ENCODE data around the gene LPCAT1.

The LPCAT1 gene

DNA sequence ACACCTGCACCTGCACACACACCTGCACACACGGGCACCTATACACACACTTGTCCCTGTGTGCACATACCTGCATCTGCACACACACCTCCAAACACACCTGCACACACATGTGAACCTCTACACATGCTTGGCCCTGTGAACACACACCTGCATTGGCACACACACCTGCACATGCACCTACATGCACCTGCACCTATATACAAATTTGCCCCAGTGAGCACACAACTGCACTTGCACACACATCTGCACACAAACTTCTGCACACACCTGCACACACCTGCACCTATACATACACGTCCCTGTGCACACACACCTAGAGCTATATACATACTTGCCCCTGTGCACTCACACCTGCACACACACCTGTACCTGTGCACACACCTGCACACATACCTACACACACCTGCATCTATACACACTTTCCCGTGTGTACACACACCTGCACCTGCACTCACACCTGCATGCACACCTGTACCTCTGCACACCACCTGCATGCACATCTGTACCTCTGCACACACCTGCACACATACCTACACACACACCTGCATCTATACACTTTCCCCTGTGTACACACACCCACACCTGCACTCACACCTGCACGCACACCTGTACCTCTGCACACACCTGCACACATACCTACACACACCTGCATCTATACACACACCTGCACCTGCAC, 21.5 kb upstream of the LPCAT1 start:
- H3F3A ChIP-seq (ENCODE audit: low read depth), result no peaks in the 10 kb centered on the region
- H3K9ac ChIP-seq (ENCODE audit: low read depth, low read length, poor library complexity, severe bottlenecking), result no peak overlapping the region
- no peak overlapping the region for H3K4me3 ChIP-seq (ENCODE audit: low read length, poor library complexity, severe bottlenecking)
- no peaks in the 10 kb centered on the region for H3K79me2 ChIP-seq (ENCODE audit: insufficient read depth, low read length)
- no peaks in the 10 kb centered on the region for H3K9me2 ChIP-seq (replicated peaks; ENCODE audit: low read depth, low read length)
- H3K9me3 ChIP-seq (ENCODE audit: insufficient read depth, low read depth, low read length), result no peaks in the 10 kb centered on the region
- no peak overlapping the region for H3K4me2 ChIP-seq (ENCODE audit: low read depth, low read length, poor library complexity, severe bottlenecking)
- peaks cover 8% of the 10 kb centered on the region for H3K4me1 ChIP-seq (ENCODE audit: insufficient read depth, low read length, poor library complexity, severe bottlenecking)
- no peak for TF ChIP-seq EZH2phosphoT487 (IDR thresholded peaks at IDR 0.05; ENCODE audit: borderline replicate concordance)
- TF ChIP-seq, protein P1, sequence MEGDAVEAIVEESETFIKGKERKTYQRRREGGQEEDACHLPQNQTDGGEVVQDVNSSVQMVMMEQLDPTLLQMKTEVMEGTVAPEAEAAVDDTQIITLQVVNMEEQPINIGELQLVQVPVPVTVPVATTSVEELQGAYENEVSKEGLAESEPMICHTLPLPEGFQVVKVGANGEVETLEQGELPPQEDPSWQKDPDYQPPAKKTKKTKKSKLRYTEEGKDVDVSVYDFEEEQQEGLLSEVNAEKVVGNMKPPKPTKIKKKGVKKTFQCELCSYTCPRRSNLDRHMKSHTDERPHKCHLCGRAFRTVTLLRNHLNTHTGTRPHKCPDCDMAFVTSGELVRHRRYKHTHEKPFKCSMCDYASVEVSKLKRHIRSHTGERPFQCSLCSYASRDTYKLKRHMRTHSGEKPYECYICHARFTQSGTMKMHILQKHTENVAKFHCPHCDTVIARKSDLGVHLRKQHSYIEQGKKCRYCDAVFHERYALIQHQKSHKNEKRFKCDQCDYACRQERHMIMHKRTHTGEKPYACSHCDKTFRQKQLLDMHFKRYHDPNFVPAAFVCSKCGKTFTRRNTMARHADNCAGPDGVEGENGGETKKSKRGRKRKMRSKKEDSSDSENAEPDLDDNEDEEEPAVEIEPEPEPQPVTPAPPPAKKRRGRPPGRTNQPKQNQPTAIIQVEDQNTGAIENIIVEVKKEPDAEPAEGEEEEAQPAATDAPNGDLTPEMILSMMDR (conservative IDR thresholded peaks at IDR 0.05; ENCODE audit: low read length), result no peak
- H3K36me3 ChIP-seq (ENCODE audit: insufficient read depth, low read length), result no peaks in the 10 kb centered on the region
- no peaks in the 10 kb centered on the region for H4K20me1 ChIP-seq (ENCODE audit: insufficient read depth, low read length, poor library complexity, severe bottlenecking)
- H3K27me3 ChIP-seq (ENCODE audit: insufficient read depth, low read length, poor library complexity, severe bottlenecking), result no peaks in the 10 kb centered on the region
- no peak overlapping the region for H2AFZ ChIP-seq (ENCODE audit: low read length)

DNA sequence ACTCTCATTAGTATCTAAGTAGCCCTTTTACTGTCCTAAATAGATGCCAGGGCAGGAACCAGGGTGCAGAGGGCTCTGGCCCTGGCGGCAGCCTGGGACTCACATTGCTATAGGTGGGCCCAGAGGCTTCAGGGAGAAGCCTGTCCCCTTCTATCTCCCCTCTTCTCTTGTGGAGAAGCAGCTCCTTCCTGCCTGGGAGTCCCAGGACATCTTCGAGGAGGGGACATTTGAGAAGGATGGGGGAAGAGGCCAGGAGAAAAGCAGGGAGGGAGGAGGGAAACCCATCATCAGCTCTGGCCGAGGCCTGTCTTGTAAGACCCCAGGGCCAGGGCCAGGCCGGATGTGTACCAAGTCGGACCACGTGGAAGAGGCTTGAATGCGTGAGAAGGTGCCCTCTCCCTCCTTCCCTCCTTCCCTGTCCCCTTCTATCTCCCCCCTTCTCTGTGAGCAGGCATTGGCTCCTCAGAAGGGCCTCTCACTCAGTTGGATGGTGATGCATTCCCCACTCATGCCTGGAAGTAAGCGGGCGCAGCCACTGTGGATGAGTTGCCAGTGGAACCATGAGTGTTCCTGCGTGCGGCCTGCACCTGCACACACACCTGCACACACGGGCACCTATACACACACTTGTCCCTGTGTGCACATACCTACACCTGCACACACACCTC, 20.7 kb upstream of the LPCAT1 start:
- Histone ChIP-seq H3K36me3 (ENCODE audit: insufficient read depth, low read length) (no peaks in the 10 kb centered on the region), H3K4me3 (ENCODE audit: low read length, poor library complexity, severe bottlenecking) (no peak overlapping the region), H3K9ac (ENCODE audit: low read depth, low read length, poor library complexity, severe bottlenecking) (no peak overlapping the region), H3K4me2 (ENCODE audit: low read depth, low read length, poor library complexity, severe bottlenecking) (no peak overlapping the region), H4K20me1 (ENCODE audit: insufficient read depth, low read length, poor library complexity, severe bottlenecking) (no peaks in the 10 kb centered on the region), H2AFZ (ENCODE audit: low read length) (no peak overlapping the region), H3F3A (ENCODE audit: low read depth) (no peaks in the 10 kb centered on the region), H3K4me1 (ENCODE audit: insufficient read depth, low read length, poor library complexity, severe bottlenecking) (peaks cover 8% of the 10 kb centered on the region), H3K9me3 (ENCODE audit: insufficient read depth, low read depth, low read length) (no peaks in the 10 kb centered on the region), H3K27me3 (ENCODE audit: insufficient read depth, low read length, poor library complexity, severe bottlenecking) (no peaks in the 10 kb centered on the region), H3K79me2 (ENCODE audit: insufficient read depth, low read length) (no peaks in the 10 kb centered on the region), H3K9me2 (replicated peaks; ENCODE audit: low read depth, low read length) (no peaks in the 10 kb centered on the region)
- no peak for TF ChIP-seq EZH2phosphoT487 (IDR thresholded peaks at IDR 0.05; ENCODE audit: borderline replicate concordance)
- TF ChIP-seq, protein P1 (conservative IDR thresholded peaks at IDR 0.05; ENCODE audit: low read length), result no peak

DNA sequence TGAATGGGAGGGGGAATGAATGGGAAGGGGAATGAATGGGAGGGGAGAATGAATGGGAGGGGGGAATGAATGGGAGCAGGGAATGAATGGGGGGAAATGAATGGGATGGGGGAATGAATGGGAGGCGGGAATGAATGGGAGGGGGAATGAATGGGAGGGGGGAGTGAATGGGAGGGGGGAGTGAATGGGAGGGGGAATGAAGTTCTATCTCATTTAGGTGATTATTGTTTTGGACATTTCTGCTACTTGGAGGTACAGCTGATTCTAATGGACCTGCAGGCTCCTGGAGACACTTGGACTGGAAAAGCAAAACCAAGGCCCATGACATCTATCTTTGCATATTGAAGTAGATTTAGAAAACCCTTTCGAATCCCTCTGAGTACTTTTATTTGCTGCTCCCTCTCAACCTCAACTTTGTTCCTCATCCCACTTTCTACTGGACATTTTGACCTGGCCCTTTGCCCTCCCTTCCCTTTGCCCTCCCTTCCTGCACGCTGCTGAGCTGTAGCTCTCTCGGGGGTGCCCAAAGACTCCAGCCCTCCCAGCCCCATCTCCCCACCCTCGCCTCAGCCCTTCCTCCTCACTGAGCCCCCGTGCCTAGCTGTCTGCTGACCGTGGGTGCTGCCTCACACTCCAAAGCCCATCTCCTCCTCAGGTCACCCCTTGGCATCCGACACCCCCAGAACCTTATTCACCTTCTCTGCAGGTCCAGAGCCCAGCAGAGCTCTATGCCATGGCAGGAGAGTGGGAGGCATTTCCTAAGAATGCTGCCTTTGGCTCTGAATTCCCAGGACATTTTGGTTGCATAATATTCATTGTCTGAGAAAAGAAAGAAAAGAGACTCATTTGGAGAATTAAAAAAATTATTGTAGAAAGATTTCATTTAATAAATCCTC, 19.9 kb upstream of the LPCAT1 start:
- Histone ChIP-seq H3K4me1 (ENCODE audit: insufficient read depth, low read length, poor library complexity, severe bottlenecking) (peaks cover 8% of the 10 kb centered on the region), H3K9me2 (replicated peaks; ENCODE audit: low read depth, low read length) (no peaks in the 10 kb centered on the region), H3K36me3 (ENCODE audit: insufficient read depth, low read length) (no peaks in the 10 kb centered on the region), H2AFZ (ENCODE audit: low read length) (no peak overlapping the region), H3K9me3 (ENCODE audit: insufficient read depth, low read depth, low read length) (no peaks in the 10 kb centered on the region), H4K20me1 (ENCODE audit: insufficient read depth, low read length, poor library complexity, severe bottlenecking) (no peaks in the 10 kb centered on the region), H3K4me3 (ENCODE audit: low read length, poor library complexity, severe bottlenecking) (no peak overlapping the region), H3K9ac (ENCODE audit: low read depth, low read length, poor library complexity, severe bottlenecking) (no peak overlapping the region), H3F3A (ENCODE audit: low read depth) (no peaks in the 10 kb centered on the region), H3K4me2 (ENCODE audit: low read depth, low read length, poor library complexity, severe bottlenecking) (no peak overlapping the region), H3K79me2 (ENCODE audit: insufficient read depth, low read length) (no peaks in the 10 kb centered on the region), H3K27me3 (ENCODE audit: insufficient read depth, low read length, poor library complexity, severe bottlenecking) (no peaks in the 10 kb centered on the region)
- no peak for TF ChIP-seq EZH2phosphoT487 (IDR thresholded peaks at IDR 0.05; ENCODE audit: borderline replicate concordance)
- TF ChIP-seq, protein P1 (conservative IDR thresholded peaks at IDR 0.05; ENCODE audit: low read length), result no peak

Data from Loucy (cell line).